Measurements from ENCODE around the gene PHACTR1.

PHACTR1 gene

GRCh38 chr6:13274707-13275434 lies 558.3 kb downstream of the PHACTR1 start:
- no peak for TF ChIP-seq ZNF384 (IDR thresholded peaks at IDR 0.05)
- TF ChIP-seq LEF1 (IDR thresholded peaks at IDR 0.05; ENCODE audit: borderline replicate concordance), result no peak
- TF ChIP-seq FOXM1 (IDR thresholded peaks at IDR 0.05; ENCODE audit: borderline replicate concordance), result no peak
- TF ChIP-seq SP1 (IDR thresholded peaks at IDR 0.05), result no peak
- TF ChIP-seq HDGF (IDR thresholded peaks at IDR 0.05; ENCODE audit: borderline replicate concordance), result no peak
- no peak for TF ChIP-seq TARDBP (IDR thresholded peaks at IDR 0.05)
- no peak for TF ChIP-seq NFRKB (IDR thresholded peaks at IDR 0.05)
- TF ChIP-seq SUZ12 (IDR thresholded peaks at IDR 0.05), result no peak
- no peak for TF ChIP-seq FOXK2 (IDR thresholded peaks at IDR 0.05)
- TF ChIP-seq PKNOX1 (IDR thresholded peaks at IDR 0.05), result no peak
- no peak for DNase-seq (ENCODE audit: extremely low spot score)
- POLR2A ChIA-PET, result no interaction called here
- CTCF ChIA-PET, result no interaction called here

- DNase-seq (ENCODE audit: extremely low spot score), result no peak
- POLR2A ChIA-PET, result no interaction called here
- CTCF ChIA-PET, result no interaction called here
- TF ChIP-seq FOXA1 (IDR thresholded peaks at IDR 0.05) (no peak), FOXM1 (IDR thresholded peaks at IDR 0.05; ENCODE audit: borderline replicate concordance) (no peak), ARNT (IDR thresholded peaks at IDR 0.05) (no peak), BHLHE40 (IDR thresholded peaks at IDR 0.05; ENCODE audit: borderline replicate concordance) (no peak), NFRKB (IDR thresholded peaks at IDR 0.05) (no peak), TARDBP (IDR thresholded peaks at IDR 0.05) (no peak), ELF4 (IDR thresholded peaks at IDR 0.05) (no peak), SP1 (IDR thresholded peaks at IDR 0.05) (no peak), LEF1 (IDR thresholded peaks at IDR 0.05; ENCODE audit: borderline replicate concordance) (no peak), PKNOX1 (IDR thresholded peaks at IDR 0.05) (no peak), FOXK2 (IDR thresholded peaks at IDR 0.05) (no peak), CTBP1 (IDR thresholded peaks at IDR 0.05; ENCODE audit: borderline replicate concordance) (no peak), ZNF384 (IDR thresholded peaks at IDR 0.05) (no peak), HDGF (IDR thresholded peaks at IDR 0.05; ENCODE audit: borderline replicate concordance) (no peak), SUZ12 (IDR thresholded peaks at IDR 0.05) (no peak)
Observed at GRCh38 chr6:13275435-13275989, 558.9 kb downstream of the PHACTR1 start.

GRCh38 chr6:13277231-13277630 lies 560.7 kb downstream of the PHACTR1 start:
- TF ChIP-seq SP1 (IDR thresholded peaks at IDR 0.05) (no peak), FOXM1 (IDR thresholded peaks at IDR 0.05; ENCODE audit: borderline replicate concordance) (no peak), CTBP1 (IDR thresholded peaks at IDR 0.05; ENCODE audit: borderline replicate concordance) (no peak), L3MBTL2 (conservative IDR thresholded peaks at IDR 0.05) (no peak), ELF4 (IDR thresholded peaks at IDR 0.05) (no peak), BHLHE40 (IDR thresholded peaks at IDR 0.05; ENCODE audit: borderline replicate concordance) (no peak), ARNT (IDR thresholded peaks at IDR 0.05) (no peak), FOXA1 (IDR thresholded peaks at IDR 0.05) (no peak), SUZ12 (IDR thresholded peaks at IDR 0.05) (no peak), ZNF384 (IDR thresholded peaks at IDR 0.05) (no peak), LEF1 (IDR thresholded peaks at IDR 0.05; ENCODE audit: borderline replicate concordance) (no peak), HDGF (IDR thresholded peaks at IDR 0.05; ENCODE audit: borderline replicate concordance) (no peak)
- ChIA-PET CTCF (no interaction called here), POLR2A (no interaction called here)
- no peak for DNase-seq (ENCODE audit: extremely low spot score)

GRCh38 chr6:13278164-13278563 lies 561.6 kb downstream of the PHACTR1 start:
- no peak for TF ChIP-seq SUZ12 (IDR thresholded peaks at IDR 0.05)
- no peak for TF ChIP-seq ZNF384 (IDR thresholded peaks at IDR 0.05)
- no peak for TF ChIP-seq PKNOX1 (IDR thresholded peaks at IDR 0.05)
- TF ChIP-seq FOXA1 (IDR thresholded peaks at IDR 0.05), result no peak
- TF ChIP-seq CTBP1 (IDR thresholded peaks at IDR 0.05; ENCODE audit: borderline replicate concordance), result no peak
- no peak for TF ChIP-seq SP1 (IDR thresholded peaks at IDR 0.05)
- no peak for TF ChIP-seq ELF4 (IDR thresholded peaks at IDR 0.05)
- no peak for TF ChIP-seq ARNT (IDR thresholded peaks at IDR 0.05)
- peak; percentile 24 for DNase-seq (ENCODE audit: extremely low spot score)
- POLR2A ChIA-PET, result interaction anchor here (1.2 kb wide), 1 partner anchor 51 kb away, joined by 4 read pairs; no protein-coding TSS in a partner anchor
- CTCF ChIA-PET, result interaction anchor here (0.6 to 1.9 kb wide), 4 partner anchors 83 to 370 kb away, joined by 3 to 6 read pairs (median 4); no protein-coding TSS in a partner anchor

GRCh38 chr6:13278991-13279390 lies 562.4 kb downstream of the PHACTR1 start:
- ChIA-PET CTCF (interaction anchor here (0.6 to 1.9 kb wide), 4 partner anchors 9 to 371 kb away, joined by 3 to 5 read pairs (median 3); no protein-coding TSS in a partner anchor), POLR2A (interaction anchor here (1.2 kb wide), 1 partner anchor 50 kb away, joined by 4 read pairs; no protein-coding TSS in a partner anchor)
- TF ChIP-seq LEF1 (IDR thresholded peaks at IDR 0.05; ENCODE audit: borderline replicate concordance), result no peak
- TF ChIP-seq NFRKB (IDR thresholded peaks at IDR 0.05), result no peak
- TF ChIP-seq FOXM1 (IDR thresholded peaks at IDR 0.05; ENCODE audit: borderline replicate concordance), result no peak
- TF ChIP-seq L3MBTL2 (conservative IDR thresholded peaks at IDR 0.05), result no peak
- no peak for TF ChIP-seq ZNF384 (IDR thresholded peaks at IDR 0.05)
- TF ChIP-seq HDGF (IDR thresholded peaks at IDR 0.05; ENCODE audit: borderline replicate concordance), result no peak
- TF ChIP-seq FOXA1 (IDR thresholded peaks at IDR 0.05), result no peak
- TF ChIP-seq TARDBP (IDR thresholded peaks at IDR 0.05), result no peak
- no peak for TF ChIP-seq SUZ12 (IDR thresholded peaks at IDR 0.05)
- DNase-seq (ENCODE audit: extremely low spot score), result no peak

GRCh38 chr6:13280254-13280653 lies 563.7 kb downstream of the PHACTR1 start:
- ChIA-PET CTCF (no interaction called here), POLR2A (no interaction called here)
- TF ChIP-seq FOXA1 (IDR thresholded peaks at IDR 0.05) (no peak), HDGF (IDR thresholded peaks at IDR 0.05; ENCODE audit: borderline replicate concordance) (no peak), FOXM1 (IDR thresholded peaks at IDR 0.05; ENCODE audit: borderline replicate concordance) (no peak), SUZ12 (IDR thresholded peaks at IDR 0.05) (no peak), BHLHE40 (IDR thresholded peaks at IDR 0.05; ENCODE audit: borderline replicate concordance) (no peak), TARDBP (IDR thresholded peaks at IDR 0.05) (no peak), PKNOX1 (IDR thresholded peaks at IDR 0.05) (no peak), L3MBTL2 (conservative IDR thresholded peaks at IDR 0.05) (no peak), FOXK2 (IDR thresholded peaks at IDR 0.05) (no peak), ELF4 (IDR thresholded peaks at IDR 0.05) (no peak), ARNT (IDR thresholded peaks at IDR 0.05) (no peak), SP1 (IDR thresholded peaks at IDR 0.05) (no peak), ZNF384 (IDR thresholded peaks at IDR 0.05) (no peak), NFRKB (IDR thresholded peaks at IDR 0.05) (no peak)
- no peak for DNase-seq (ENCODE audit: extremely low spot score)
